LNCAP (cell line): ENCODE data around the gene LRP1-AS.

ENCODE experiments used
- CTCF ChIP-seq: fragments of 450-650 bp; IDR thresholded peaks from 2 replicates; pipeline ENCODE4 v1.5.1; 2017; ENCODE audit warnings: mild to moderate bottlenecking

Gene LRP1-AS

GRCh38 chr12:57152639-57153038 lies 5.2 kb upstream of the LRP1-AS start:
- no peak for TF ChIP-seq CTCF

- no peak for TF ChIP-seq CTCF
Observed at GRCh38 chr12:57151741-57152630, 4.6 kb upstream of the LRP1-AS start.

GRCh38 chr12:57150400-57151000 lies 3.1 kb upstream of the LRP1-AS start:
- TF ChIP-seq CTCF = no peak

GRCh38 chr12:57149245-57149900 lies 2.0 kb upstream of the LRP1-AS start:
- no peak for TF ChIP-seq CTCF

GRCh38 chr12:57148469-57149244 lies 1.2 kb upstream of the LRP1-AS start:
- no peak for TF ChIP-seq CTCF

GRCh38 chr12:57146092-57146491 lies 1.3 kb downstream of the LRP1-AS start:
- TF ChIP-seq CTCF = no peak

GRCh38 chr12:57145460-57146059 lies 1.9 kb downstream of the LRP1-AS start:
- no peak for TF ChIP-seq CTCF
